HepG2 (cell line): ENCODE data around the gene MAFB. TPM values are rescaled to one million over a fixed set of nuclear protein-coding genes. Genes with fewer than 3 reads are reported as not detected.

ENCODE experiments used
- FOXC1 ChIP-seq: sonication (generic); formaldehyde crosslinking; IDR thresholded peaks from 2 replicates; pipeline ENCODE4 v1.8.0; 2022; ENCODE audit warnings: mild to moderate bottlenecking, missing genetic modification reagents, borderline replicate concordance
- HOXA5 ChIP-seq: sonication (generic); formaldehyde crosslinking; IDR thresholded peaks from 2 replicates; pipeline ENCODE4 v1.4.0; 2020; ENCODE audit warnings: missing genetic modification reagents
- MED1 ChIP-seq: sonication (generic); formaldehyde crosslinking; IDR thresholded peaks from 2 replicates; pipeline ENCODE4 v1.4.0; 2020; ENCODE audit warnings: missing genetic modification reagents
- MEIS2 ChIP-seq: sonication (generic); formaldehyde crosslinking; IDR thresholded peaks from 2 replicates; pipeline ENCODE4 v1.9.0; 2021; ENCODE audit warnings: mild to moderate bottlenecking, missing genetic modification reagents
- MZF1 ChIP-seq: sonication (generic); formaldehyde crosslinking; IDR thresholded peaks from 2 replicates; pipeline ENCODE4 v1.8.1; 2023; ENCODE audit warnings: mild to moderate bottlenecking, missing genetic modification reagents, borderline replicate concordance
- NBN ChIP-seq: fragments of 450-650 bp; conservative IDR thresholded peaks from 2 replicates; pipeline ENCODE4 v1.6.1; 2017
- NFIB ChIP-seq: sonication (generic); formaldehyde crosslinking; IDR thresholded peaks from 2 replicates; pipeline ENCODE4 v1.9.0; 2021; ENCODE audit warnings: missing genetic modification reagents, mild to moderate bottlenecking, borderline replicate concordance
- ONECUT2 ChIP-seq: sonication (generic); formaldehyde crosslinking; IDR thresholded peaks from 2 replicates; pipeline ENCODE4 v1.4.0; 2020; ENCODE audit warnings: missing genetic modification reagents
- RELA ChIP-seq: sonication (generic); formaldehyde crosslinking; IDR thresholded peaks from 2 replicates; pipeline ENCODE4 v1.4.0; 2020; ENCODE audit warnings: missing genetic modification reagents
- SP140L ChIP-seq: sonication (generic); formaldehyde crosslinking; IDR thresholded peaks from 2 replicates; pipeline ENCODE4 v1.4.0; 2020; ENCODE audit warnings: missing genetic modification reagents, borderline replicate concordance
- ZNF124 ChIP-seq: sonication (generic); formaldehyde crosslinking; IDR thresholded peaks from 2 replicates; pipeline ENCODE4 v1.4.0; 2020; ENCODE audit warnings: missing genetic modification reagents
- ZNF253 ChIP-seq: sonication (generic); formaldehyde crosslinking; IDR thresholded peaks from 2 replicates; pipeline ENCODE4 v1.8.0; 2022; ENCODE audit warnings: mild to moderate bottlenecking, missing genetic modification reagents, borderline replicate concordance
- ZNF773 ChIP-seq: sonication (generic); formaldehyde crosslinking; IDR thresholded peaks from 2 replicates; pipeline ENCODE4 v1.4.0; 2020; ENCODE audit warnings: missing genetic modification reagents, borderline replicate concordance
- ZNF782 ChIP-seq: sonication (generic); formaldehyde crosslinking; IDR thresholded peaks from 2 replicates; pipeline ENCODE4 v1.4.0; 2020; ENCODE audit warnings: missing genetic modification reagents, mild to moderate bottlenecking, borderline replicate concordance
- ZNF788 ChIP-seq: sonication (generic); formaldehyde crosslinking; IDR thresholded peaks from 2 replicates; pipeline ENCODE4 v1.5.0; 2020; ENCODE audit warnings: mild to moderate bottlenecking, missing genetic modification reagents, borderline replicate concordance
- ZSCAN20 ChIP-seq: sonication (generic); formaldehyde crosslinking; IDR thresholded peaks from 2 replicates; pipeline ENCODE4 v1.4.0; 2020; ENCODE audit warnings: missing genetic modification reagents, mild to moderate bottlenecking, borderline replicate concordance
- polyA plus RNA-seq, 8 experiments: library from polyadenylated mRNA; depleted of rRNA in 3 of 8; stranded (reverse) in 7 of 8; unstranded in 1 of 8; fragments of >200 nt; fragmentation: Illumina TruSeq in 4 of 8; extraction: Trizol in 4 of 8; gene quantifications; 2 replicates each; pipeline versions ENCODE4 v1.2.1 to v1.2.3, GENCODE V29; 2011 to 2016; ENCODE audit warnings: low read depth in 4 of 8, missing spikeins in 1 of 8, mixed read lengths in 1 of 8; ENCODE audit not compliant: insufficient read depth in 1 of 8
- total RNA-seq, 5 experiments: library from RNA; depleted of rRNA; stranded (reverse); fragments of >200 nt; fragmentation: Illumina TruSeq; extraction: Trizol; gene quantifications; 2 replicates each; pipeline ENCODE4 v1.2.3, GENCODE V29; 2016; ENCODE audit warnings: low read depth in 1 of 5
- TF ChIP-seq, protein P1 (sequence below): sonication (generic); formaldehyde crosslinking; IDR thresholded peaks from 2 replicates; pipeline ENCODE4 v1.4.0; 2020; ENCODE audit warnings: missing genetic modification reagents, borderline replicate concordance
- TF ChIP-seq, protein P2 (sequence below): IDR thresholded peaks from 2 replicates; pipeline ENCODE4 v1.6.1; 2016
- TF ChIP-seq, protein P3 (sequence below): sonication (generic); formaldehyde crosslinking; IDR thresholded peaks from 2 replicates; pipeline ENCODE4 v1.5.0; 2020; ENCODE audit warnings: mild to moderate bottlenecking, missing genetic modification reagents, borderline replicate concordance
- TF ChIP-seq, protein P4 (sequence below): fragments of 450-650 bp; IDR thresholded peaks from 2 replicates; pipeline ENCODE4 v1.6.1; 2017; ENCODE audit warnings: mild to moderate bottlenecking

MAFB gene
- total and polyA plus RNA-seq, 2 of the 13 experiments (the other 11 are each of a cell fraction or from before 2014, with no cell fraction given), result 0.08 to 0.11 TPM

DNA sequence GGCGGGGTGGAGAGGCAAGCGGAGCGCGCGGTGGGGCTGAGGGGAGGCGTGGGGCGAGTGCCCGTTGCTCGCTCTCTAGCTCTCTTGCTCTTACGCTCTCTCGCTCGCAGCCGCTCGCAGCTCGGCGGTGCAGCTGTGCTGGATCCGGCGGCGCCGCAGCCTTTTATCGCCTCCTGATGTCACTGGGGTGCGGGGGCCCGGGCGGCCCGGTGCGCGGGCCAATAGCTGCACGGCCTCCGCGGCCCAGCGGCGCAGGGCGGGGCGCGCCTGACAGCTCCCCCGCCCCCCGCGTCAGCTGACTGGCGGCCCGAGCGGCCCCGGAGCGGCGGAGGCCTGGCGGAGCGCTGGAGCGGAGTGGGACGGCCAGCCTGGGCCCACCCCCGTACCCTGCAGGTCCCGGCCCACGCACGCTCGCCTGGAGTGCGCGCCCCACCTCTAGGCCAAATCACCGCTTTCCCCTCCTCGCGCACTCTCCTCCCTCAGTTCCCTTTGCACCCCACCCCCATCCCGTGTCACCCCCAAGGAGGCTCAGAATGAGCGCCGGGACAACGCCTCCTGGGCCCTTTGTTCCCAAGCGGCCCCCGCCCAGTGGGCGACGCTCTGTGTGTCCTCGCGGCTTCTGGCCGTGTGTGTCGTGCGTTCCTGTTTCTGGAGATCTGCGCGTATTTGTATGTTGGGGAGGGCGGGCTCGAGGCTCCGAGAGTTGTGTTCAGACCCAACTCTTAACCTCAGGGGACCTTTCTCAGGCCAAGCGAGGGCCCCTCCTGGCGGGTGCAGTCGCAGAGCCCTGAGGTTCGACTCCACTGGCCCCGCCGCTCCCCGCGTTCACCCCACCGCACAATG, at the start of gene MAFB (continued):
- TF ChIP-seq, protein P1, sequence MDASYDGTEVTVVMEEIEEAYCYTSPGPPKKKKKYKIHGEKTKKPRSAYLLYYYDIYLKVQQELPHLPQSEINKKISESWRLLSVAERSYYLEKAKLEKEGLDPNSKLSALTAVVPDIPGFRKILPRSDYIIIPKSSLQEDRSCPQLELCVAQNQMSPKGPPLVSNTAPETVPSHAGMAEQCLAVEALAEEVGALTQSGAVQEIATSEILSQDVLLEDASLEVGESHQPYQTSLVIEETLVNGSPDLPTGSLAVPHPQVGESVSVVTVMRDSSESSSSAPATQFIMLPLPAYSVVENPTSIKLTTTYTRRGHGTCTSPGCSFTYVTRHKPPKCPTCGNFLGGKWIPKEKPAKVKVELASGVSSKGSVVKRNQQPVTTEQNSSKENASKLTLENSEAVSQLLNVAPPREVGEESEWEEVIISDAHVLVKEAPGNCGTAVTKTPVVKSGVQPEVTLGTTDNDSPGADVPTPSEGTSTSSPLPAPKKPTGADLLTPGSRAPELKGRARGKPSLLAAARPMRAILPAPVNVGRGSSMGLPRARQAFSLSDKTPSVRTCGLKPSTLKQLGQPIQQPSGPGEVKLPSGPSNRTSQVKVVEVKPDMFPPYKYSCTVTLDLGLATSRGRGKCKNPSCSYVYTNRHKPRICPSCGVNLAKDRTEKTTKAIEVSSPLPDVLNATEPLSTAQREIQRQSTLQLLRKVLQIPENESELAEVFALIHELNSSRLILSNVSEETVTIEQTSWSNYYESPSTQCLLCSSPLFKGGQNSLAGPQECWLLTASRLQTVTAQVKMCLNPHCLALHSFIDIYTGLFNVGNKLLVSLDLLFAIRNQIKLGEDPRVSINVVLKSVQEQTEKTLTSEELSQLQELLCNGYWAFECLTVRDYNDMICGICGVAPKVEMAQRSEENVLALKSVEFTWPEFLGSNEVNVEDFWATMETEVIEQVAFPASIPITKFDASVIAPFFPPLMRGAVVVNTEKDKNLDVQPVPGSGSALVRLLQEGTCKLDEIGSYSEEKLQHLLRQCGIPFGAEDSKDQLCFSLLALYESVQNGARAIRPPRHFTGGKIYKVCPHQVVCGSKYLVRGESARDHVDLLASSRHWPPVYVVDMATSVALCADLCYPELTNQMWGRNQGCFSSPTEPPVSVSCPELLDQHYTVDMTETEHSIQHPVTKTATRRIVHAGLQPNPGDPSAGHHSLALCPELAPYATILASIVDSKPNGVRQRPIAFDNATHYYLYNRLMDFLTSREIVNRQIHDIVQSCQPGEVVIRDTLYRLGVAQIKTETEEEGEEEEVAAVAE (CRISPR knock-in tag), result no peak
- TF ChIP-seq ZNF773, result 0 out of 2 replicates have a peak, but pooled peaks have one; percentile 83
- TF ChIP-seq ZNF782 (CRISPR knock-in tag), result no peak; the same call in 1 of the 2 replicates
- no peak; the same call in 1 of the 2 replicates for TF ChIP-seq FOXC1 (CRISPR knock-in tag)
- TF ChIP-seq, protein P2, sequence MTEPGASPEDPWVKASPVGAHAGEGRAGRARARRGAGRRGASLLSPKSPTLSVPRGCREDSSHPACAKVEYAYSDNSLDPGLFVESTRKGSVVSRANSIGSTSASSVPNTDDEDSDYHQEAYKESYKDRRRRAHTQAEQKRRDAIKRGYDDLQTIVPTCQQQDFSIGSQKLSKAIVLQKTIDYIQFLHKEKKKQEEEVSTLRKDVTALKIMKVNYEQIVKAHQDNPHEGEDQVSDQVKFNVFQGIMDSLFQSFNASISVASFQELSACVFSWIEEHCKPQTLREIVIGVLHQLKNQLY (CRISPR knock-in tag), result no peak
- no peak for TF ChIP-seq ONECUT2 (CRISPR knock-in tag)
- no peak for TF ChIP-seq RELA (CRISPR knock-in tag)
- TF ChIP-seq NFIB (CRISPR knock-in tag), result no peak
- no peak; the same call in 1 of the 2 replicates for TF ChIP-seq ZSCAN20 (CRISPR knock-in tag)
- 0 out of 2 replicates have a peak, but pooled peaks have one; percentile 34 for TF ChIP-seq HOXA5
- TF ChIP-seq ZNF253 (CRISPR knock-in tag), result no peak
- TF ChIP-seq, protein P3, sequence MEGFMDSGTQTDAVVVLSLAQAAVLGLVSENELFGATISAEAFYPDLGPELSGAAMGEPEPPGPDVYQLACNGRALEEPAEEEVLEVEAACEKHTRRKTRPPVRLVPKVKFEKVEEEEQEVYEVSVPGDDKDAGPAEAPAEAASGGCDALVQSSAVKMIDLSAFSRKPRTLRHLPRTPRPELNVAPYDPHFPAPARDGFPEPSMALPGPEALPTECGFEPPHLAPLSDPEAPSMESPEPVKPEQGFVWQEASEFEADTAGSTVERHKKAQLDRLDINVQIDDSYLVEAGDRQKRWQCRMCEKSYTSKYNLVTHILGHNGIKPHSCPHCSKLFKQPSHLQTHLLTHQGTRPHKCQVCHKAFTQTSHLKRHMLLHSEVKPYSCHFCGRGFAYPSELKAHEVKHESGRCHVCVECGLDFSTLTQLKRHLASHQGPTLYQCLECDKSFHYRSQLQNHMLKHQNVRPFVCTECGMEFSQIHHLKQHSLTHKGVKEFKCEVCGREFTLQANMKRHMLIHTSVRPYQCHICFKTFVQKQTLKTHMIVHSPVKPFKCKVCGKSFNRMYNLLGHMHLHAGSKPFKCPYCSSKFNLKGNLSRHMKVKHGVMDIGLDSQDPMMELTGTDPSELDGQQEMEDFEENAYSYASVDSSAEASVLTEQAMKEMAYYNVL (CRISPR knock-in tag), result 0 out of 2 replicates have a peak, but pooled peaks have one; percentile 16
- TF ChIP-seq ZNF124 (CRISPR knock-in tag), result no peak
- TF ChIP-seq, protein P4, sequence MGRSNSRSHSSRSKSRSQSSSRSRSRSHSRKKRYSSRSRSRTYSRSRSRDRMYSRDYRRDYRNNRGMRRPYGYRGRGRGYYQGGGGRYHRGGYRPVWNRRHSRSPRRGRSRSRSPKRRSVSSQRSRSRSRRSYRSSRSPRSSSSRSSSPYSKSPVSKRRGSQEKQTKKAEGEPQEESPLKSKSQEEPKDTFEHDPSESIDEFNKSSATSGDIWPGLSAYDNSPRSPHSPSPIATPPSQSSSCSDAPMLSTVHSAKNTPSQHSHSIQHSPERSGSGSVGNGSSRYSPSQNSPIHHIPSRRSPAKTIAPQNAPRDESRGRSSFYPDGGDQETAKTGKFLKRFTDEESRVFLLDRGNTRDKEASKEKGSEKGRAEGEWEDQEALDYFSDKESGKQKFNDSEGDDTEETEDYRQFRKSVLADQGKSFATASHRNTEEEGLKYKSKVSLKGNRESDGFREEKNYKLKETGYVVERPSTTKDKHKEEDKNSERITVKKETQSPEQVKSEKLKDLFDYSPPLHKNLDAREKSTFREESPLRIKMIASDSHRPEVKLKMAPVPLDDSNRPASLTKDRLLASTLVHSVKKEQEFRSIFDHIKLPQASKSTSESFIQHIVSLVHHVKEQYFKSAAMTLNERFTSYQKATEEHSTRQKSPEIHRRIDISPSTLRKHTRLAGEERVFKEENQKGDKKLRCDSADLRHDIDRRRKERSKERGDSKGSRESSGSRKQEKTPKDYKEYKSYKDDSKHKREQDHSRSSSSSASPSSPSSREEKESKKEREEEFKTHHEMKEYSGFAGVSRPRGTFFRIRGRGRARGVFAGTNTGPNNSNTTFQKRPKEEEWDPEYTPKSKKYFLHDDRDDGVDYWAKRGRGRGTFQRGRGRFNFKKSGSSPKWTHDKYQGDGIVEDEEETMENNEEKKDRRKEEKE, result no peak
- TF ChIP-seq SP140L (CRISPR knock-in tag), result no peak
- no peak for TF ChIP-seq ZNF788 (CRISPR knock-in tag)
- TF ChIP-seq MZF1 (CRISPR knock-in tag), result no peak
- TF ChIP-seq MEIS2 (CRISPR knock-in tag), result peak; percentile 80
- TF ChIP-seq NBN, result no peak
- no peak for TF ChIP-seq MED1
